GM12892 (cell line): ENCODE results near the gene SYNDIG1L.

ENCODE experiments used
- POLR2A ChIP-seq: IDR thresholded peaks from 2 replicates; pipeline ENCODE4 v1.6.1; 2011; ENCODE audit warnings: low read depth, low read length, control low read depth
- POLR2AphosphoS5 ChIP-seq: IDR thresholded peaks from 2 replicates; pipeline ENCODE4 v1.6.1; 2011; ENCODE audit warnings: low read depth, low read length, control low read depth
- TAF1 ChIP-seq: IDR thresholded peaks from 2 replicates; pipeline ENCODE4 v1.6.1; 2011; ENCODE audit warnings: low read depth, mild to moderate bottlenecking, control low read depth, low read length, borderline replicate concordance

DNA sequence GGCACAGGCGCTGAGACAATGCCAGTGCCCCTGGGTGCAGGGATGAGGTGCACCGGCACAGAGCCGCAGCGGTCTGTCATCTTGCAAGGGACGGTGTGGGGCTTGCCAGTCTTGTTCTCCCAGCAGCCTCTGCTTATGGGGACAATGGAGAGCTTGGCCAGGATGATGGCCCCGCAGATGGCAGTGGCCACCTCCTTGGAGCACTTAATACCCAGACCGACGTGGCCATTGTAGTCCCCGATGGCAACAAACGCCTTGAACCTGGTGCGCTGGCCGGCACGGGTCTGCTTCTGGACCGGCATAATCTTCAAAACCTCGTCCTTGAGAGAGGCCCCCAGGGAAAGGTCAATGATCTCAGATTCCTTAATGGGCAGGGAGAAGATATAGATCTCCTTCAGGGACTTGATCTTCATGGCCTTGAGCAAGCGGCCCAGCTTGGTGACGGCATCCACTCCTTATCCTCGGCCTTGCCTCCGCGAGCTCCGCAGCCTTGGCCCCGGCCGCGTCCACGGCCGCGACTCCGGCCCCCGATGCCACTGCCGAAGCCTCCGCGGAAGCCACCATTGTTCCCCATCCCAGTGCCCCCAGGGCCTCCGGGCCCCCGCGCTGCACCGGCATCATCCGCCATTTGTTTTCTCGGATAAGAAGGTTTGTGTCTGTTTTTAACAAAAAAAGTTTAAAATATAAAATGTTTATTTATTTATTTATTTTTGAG lies 47.9 kb downstream of the SYNDIG1L start:
- TF ChIP-seq POLR2A (no peak), TAF1 (no peak), POLR2AphosphoS5 (no peak)
